AG04450 (cell line): Measurements from ENCODE around the gene OGDHL. TPM values are rescaled to one million over a fixed set of nuclear protein-coding genes. Genes with fewer than 3 reads are reported as not detected.

Experiments used
- CTCF ChIA-PET: fragments of 300-600, 350-600 bp; formaldehyde crosslinking; extraction: SDS; loops from one replicate; lab custom pipeline; 2022; ENCODE audit warnings: antibody characterized with exemption, inconsistent platforms; lab: Charles Lee
- POLR2A ChIA-PET: fragments of 350-600 bp; formaldehyde crosslinking; extraction: SDS; loops from one replicate; lab custom pipeline; 2021; ENCODE audit warnings: antibody characterized with exemption, inconsistent platforms; lab: Yijun Ruan, JAX
- DNase-seq: peaks from one replicate; pipeline ENCODE4 v3.0.0-alpha.2; 2011; ENCODE audit warnings: low read depth, low spot score
- H3K27ac ChIP-seq: one replicate; pipeline ENCODE4 v1.5.1; 2012; ENCODE audit warnings: low read depth, low read length, control low read depth
- H3K27me3 ChIP-seq: one replicate; pipeline ENCODE4 v1.6.0; 2012; ENCODE audit warnings: low read length; ENCODE audit not compliant: control insufficient read depth, insufficient read depth
- H3K4me3 ChIP-seq: 2 replicates; pipeline ENCODE4 v1.5.1; 2011; ENCODE audit warnings: mild to moderate bottlenecking, low read depth, low read length, control low read depth
- H3K9me3 ChIP-seq: 2 replicates; pipeline ENCODE4 v1.5.1; 2012; ENCODE audit warnings: low read length; ENCODE audit not compliant: control insufficient read depth, insufficient read depth
- CTCF ChIP-seq: IDR thresholded peaks from 2 replicates; pipeline ENCODE4 v1.5.1; 2011; ENCODE audit warnings: low read depth, low read length, control low read depth, inconsistent platforms
- polyA plus RNA-seq: library from polyadenylated mRNA; depleted of rRNA; stranded (reverse); fragments of >200 nt; gene quantifications from 2 replicates; pipeline ENCODE4 v1.2.3, GENCODE V29; 2011

Gene OGDHL
- polyA plus RNA-seq, 1 experiment, result 0.19 TPM

DNA sequence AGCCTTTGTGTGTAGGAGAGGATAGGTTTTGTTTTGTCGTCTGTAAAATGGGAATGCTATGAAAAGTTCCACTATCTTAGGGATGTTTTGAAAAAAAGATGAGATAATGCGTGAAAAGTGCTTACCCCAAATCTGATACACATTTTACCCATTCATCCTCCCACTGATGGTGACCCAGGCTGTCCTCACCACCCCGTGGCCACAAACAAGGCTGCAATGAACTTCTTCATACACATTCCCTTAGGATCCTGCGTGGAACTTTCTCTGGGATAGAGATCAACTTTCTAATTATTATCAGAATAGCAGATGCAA, 399 bp upstream of the OGDHL start:
- H3K4me3 ChIP-seq, result peak overlapping the region; percentile 57
- H3K27me3 ChIP-seq, result peaks cover 2% of the 10 kb centered on the region
- H3K9me3 ChIP-seq, result peaks cover 3% of the 10 kb centered on the region; the same call in 1 of the 2 replicates
- POLR2A ChIA-PET, result no interaction called here
- CTCF ChIA-PET, result no interaction called here
- H3K27ac ChIP-seq, result no peak overlapping the region
- TF ChIP-seq CTCF, result no peak
- no peak for DNase-seq

- no peak for DNase-seq
- H3K27me3 ChIP-seq, result no peaks in the 10 kb centered on the region
- ChIA-PET POLR2A (no interaction called here), CTCF (no interaction called here)
- TF ChIP-seq CTCF, result no peak
- H3K27ac ChIP-seq, result no peak overlapping the region
- H3K4me3 ChIP-seq, result no peak overlapping the region
- peaks cover 3% of the 10 kb centered on the region; the same call in 1 of the 2 replicates for H3K9me3 ChIP-seq
These were observed 828 bp downstream of the OGDHL start for GRCh38 chr10:49761201-49761788.

- ChIA-PET POLR2A (no interaction called here), CTCF (no interaction called here)
- H3K27ac ChIP-seq, result no peak overlapping the region
- no peak overlapping the region for H3K4me3 ChIP-seq
- TF ChIP-seq CTCF, result no peak
- DNase-seq, result no peak
- no peaks in the 10 kb centered on the region for H3K27me3 ChIP-seq
- peaks cover 3% of the 10 kb centered on the region; the same call in 1 of the 2 replicates for H3K9me3 ChIP-seq
These were observed 1.3 kb downstream of the OGDHL start for GRCh38 chr10:49760789-49761188.

GRCh38 chr10:49759787-49760551, 2.2 kb downstream of the OGDHL start:
- POLR2A ChIA-PET, result no interaction called here

More at GRCh38 chr10:49759787-49760551, 2.2 kb downstream of the OGDHL start:
- H3K4me3 ChIP-seq, result no peak overlapping the region
- H3K9me3 ChIP-seq, result peaks cover 3% of the 10 kb centered on the region; the same call in 1 of the 2 replicates
- H3K27ac ChIP-seq, result no peak overlapping the region
- no peak for DNase-seq
- CTCF ChIA-PET, result no interaction called here
- no peaks in the 10 kb centered on the region for H3K27me3 ChIP-seq
- no peak for TF ChIP-seq CTCF
